ENCODE results near the gene HMG20A. TPM values are rescaled to one million over a fixed set of nuclear protein-coding genes. Genes with fewer than 3 reads are reported as not detected.
A peak's percentile ranks its signal among the peaks of the same experiment; 100 is the strongest.

Gene HMG20A
- total RNA-seq, 1 experiment from 2014 or later, result 62.2 TPM

DNA sequence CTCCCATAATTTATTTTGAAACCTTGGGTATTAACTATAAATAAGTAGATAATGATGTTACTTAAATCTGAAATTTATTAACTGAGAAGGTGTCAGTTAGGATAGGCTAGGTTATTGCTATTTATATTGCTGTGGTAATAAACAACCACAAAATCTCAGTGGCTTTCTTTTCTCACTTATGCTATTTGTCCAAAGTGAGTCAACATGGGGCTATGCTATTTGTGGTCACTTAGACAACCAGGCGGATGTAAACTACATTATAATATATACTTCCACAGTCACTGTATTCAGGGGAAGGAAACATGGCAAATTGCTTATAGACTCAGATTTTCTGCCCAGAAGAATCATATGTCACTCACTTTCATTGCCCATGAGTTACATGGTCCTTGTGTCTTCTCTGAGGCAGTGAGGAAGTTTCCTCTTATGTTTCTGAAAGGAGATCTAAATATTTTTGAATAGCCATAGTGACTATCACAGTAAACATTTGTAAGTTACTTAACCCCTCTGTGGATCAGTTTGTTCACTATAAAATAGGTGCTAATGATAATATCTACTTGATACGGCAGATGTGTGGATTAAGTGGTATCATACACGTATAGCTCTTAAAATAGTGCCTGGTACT is 19.8 kb downstream of the HMG20A start (continued):
- TF ChIP-seq ZNF396 (CRISPR knock-in tag; IDR thresholded peaks at IDR 0.05; ENCODE audit: borderline replicate concordance), result no peak
- TF ChIP-seq, protein P1, sequence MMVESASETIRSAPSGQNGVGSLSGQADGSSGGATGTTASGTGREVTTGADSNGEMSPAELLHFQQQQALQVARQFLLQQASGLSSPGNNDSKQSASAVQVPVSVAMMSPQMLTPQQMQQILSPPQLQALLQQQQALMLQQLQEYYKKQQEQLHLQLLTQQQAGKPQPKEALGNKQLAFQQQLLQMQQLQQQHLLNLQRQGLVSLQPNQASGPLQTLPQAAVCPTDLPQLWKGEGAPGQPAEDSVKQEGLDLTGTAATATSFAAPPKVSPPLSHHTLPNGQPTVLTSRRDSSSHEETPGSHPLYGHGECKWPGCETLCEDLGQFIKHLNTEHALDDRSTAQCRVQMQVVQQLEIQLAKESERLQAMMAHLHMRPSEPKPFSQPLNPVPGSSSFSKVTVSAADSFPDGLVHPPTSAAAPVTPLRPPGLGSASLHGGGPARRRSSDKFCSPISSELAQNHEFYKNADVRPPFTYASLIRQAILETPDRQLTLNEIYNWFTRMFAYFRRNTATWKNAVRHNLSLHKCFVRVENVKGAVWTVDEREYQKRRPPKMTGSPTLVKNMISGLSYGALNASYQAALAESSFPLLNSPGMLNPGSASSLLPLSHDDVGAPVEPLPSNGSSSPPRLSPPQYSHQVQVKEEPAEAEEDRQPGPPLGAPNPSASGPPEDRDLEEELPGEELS (CRISPR knock-in tag; IDR thresholded peaks at IDR 0.05), result no peak
- TF ChIP-seq, protein P2, sequence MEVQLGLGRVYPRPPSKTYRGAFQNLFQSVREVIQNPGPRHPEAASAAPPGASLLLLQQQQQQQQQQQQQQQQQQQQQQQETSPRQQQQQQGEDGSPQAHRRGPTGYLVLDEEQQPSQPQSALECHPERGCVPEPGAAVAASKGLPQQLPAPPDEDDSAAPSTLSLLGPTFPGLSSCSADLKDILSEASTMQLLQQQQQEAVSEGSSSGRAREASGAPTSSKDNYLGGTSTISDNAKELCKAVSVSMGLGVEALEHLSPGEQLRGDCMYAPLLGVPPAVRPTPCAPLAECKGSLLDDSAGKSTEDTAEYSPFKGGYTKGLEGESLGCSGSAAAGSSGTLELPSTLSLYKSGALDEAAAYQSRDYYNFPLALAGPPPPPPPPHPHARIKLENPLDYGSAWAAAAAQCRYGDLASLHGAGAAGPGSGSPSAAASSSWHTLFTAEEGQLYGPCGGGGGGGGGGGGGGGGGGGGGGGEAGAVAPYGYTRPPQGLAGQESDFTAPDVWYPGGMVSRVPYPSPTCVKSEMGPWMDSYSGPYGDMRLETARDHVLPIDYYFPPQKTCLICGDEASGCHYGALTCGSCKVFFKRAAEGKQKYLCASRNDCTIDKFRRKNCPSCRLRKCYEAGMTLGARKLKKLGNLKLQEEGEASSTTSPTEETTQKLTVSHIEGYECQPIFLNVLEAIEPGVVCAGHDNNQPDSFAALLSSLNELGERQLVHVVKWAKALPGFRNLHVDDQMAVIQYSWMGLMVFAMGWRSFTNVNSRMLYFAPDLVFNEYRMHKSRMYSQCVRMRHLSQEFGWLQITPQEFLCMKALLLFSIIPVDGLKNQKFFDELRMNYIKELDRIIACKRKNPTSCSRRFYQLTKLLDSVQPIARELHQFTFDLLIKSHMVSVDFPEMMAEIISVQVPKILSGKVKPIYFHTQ (CRISPR knock-in tag; IDR thresholded peaks at IDR 0.05), result no peak
- no peak for TF ChIP-seq ZNF423 (CRISPR knock-in tag; IDR thresholded peaks at IDR 0.05)

DNA sequence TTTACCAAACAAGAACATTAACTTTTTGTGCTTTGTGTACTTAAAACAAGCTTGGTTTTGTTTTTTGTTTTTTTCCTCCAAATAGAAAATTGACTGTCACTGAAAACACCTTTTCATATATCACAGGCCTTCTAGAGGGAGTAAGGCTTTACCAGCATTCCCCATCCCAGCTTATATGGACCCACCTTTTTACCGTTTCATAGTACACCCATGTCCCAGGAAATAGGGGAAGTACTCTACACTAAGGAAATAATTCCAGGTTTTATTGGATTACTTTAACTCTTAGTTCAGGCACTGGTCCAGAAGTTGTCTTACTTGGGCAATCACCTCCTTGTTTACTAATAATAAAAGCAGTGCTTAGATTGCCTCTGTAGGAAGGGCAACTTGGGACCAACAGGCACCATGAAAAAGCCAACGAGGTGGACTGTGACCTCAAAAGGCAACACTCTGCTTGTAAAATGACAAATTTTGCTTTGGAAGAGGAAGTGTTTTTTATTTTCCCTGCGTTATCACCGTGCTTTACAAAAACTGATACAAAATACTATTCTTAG is 26.2 kb downstream of the HMG20A start:
- Mint-ChIP-seq H3K9me3 (peaks cover 7% of the 10 kb centered on the region), H3K27ac (peak overlapping the region; percentile 62; the same call in 1 of the 2 replicates), H3K4me3 (no peak overlapping the region), H3K4me1 (peaks cover 31% of the 10 kb centered on the region), H3K27me3 (ENCODE audit: low read depth) (no peaks in the 10 kb centered on the region), H3K36me3 (peaks cover 19% of the 10 kb centered on the region)
- ATAC-seq, result no peak
- TF ChIP-seq SMAD3 (CRISPR knock-in tag; IDR thresholded peaks at IDR 0.05; ENCODE audit: borderline replicate concordance) (no peak), MXD4 (CRISPR knock-in tag; IDR thresholded peaks at IDR 0.05; ENCODE audit: borderline replicate concordance) (no peak), RELA (CRISPR knock-in tag; IDR thresholded peaks at IDR 0.05; ENCODE audit: borderline replicate concordance) (no peak), ZNF263 (CRISPR knock-in tag; IDR thresholded peaks at IDR 0.05; ENCODE audit: low read depth) (no peak), ZNF232 (CRISPR knock-in tag; IDR thresholded peaks at IDR 0.05) (no peak), ZNF671 (CRISPR knock-in tag; IDR thresholded peaks at IDR 0.05) (no peak), ESRRA (CRISPR knock-in tag; IDR thresholded peaks at IDR 0.05; ENCODE audit: borderline replicate concordance) (no peak), ATF1 (CRISPR knock-in tag; IDR thresholded peaks at IDR 0.05) (no peak), NFE2L1 (CRISPR knock-in tag; IDR thresholded peaks at IDR 0.05) (no peak), NFYB (CRISPR knock-in tag; conservative IDR thresholded peaks at IDR 0.05; ENCODE audit: low read depth) (no peak), ZBTB21 (CRISPR knock-in tag; IDR thresholded peaks at IDR 0.05; ENCODE audit: borderline replicate concordance) (no peak), ZNF219 (CRISPR knock-in tag; IDR thresholded peaks at IDR 0.05; ENCODE audit: borderline replicate concordance) (no peak), ZNF396 (CRISPR knock-in tag; IDR thresholded peaks at IDR 0.05; ENCODE audit: borderline replicate concordance) (no peak), IRF2 (CRISPR knock-in tag; IDR thresholded peaks at IDR 0.05; ENCODE audit: borderline replicate concordance, low read depth) (no peak)
- TF ChIP-seq, protein P3, sequence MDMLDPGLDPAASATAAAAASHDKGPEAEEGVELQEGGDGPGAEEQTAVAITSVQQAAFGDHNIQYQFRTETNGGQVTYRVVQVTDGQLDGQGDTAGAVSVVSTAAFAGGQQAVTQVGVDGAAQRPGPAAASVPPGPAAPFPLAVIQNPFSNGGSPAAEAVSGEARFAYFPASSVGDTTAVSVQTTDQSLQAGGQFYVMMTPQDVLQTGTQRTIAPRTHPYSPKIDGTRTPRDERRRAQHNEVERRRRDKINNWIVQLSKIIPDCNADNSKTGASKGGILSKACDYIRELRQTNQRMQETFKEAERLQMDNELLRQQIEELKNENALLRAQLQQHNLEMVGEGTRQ (CRISPR knock-in tag; IDR thresholded peaks at IDR 0.05), result no peak
- TF ChIP-seq, protein P4, sequence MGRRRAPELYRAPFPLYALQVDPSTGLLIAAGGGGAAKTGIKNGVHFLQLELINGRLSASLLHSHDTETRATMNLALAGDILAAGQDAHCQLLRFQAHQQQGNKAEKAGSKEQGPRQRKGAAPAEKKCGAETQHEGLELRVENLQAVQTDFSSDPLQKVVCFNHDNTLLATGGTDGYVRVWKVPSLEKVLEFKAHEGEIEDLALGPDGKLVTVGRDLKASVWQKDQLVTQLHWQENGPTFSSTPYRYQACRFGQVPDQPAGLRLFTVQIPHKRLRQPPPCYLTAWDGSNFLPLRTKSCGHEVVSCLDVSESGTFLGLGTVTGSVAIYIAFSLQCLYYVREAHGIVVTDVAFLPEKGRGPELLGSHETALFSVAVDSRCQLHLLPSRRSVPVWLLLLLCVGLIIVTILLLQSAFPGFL (CRISPR knock-in tag; IDR thresholded peaks at IDR 0.05; ENCODE audit: borderline replicate concordance), result no peak
- TF ChIP-seq, protein P5, sequence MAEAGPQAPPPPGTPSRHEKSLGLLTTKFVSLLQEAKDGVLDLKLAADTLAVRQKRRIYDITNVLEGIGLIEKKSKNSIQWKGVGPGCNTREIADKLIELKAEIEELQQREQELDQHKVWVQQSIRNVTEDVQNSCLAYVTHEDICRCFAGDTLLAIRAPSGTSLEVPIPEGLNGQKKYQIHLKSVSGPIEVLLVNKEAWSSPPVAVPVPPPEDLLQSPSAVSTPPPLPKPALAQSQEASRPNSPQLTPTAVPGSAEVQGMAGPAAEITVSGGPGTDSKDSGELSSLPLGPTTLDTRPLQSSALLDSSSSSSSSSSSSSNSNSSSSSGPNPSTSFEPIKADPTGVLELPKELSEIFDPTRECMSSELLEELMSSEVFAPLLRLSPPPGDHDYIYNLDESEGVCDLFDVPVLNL (CRISPR knock-in tag; IDR thresholded peaks at IDR 0.05; ENCODE audit: borderline replicate concordance, low read depth), result no peak
- TF ChIP-seq, protein P2 (CRISPR knock-in tag; IDR thresholded peaks at IDR 0.05), result no peak
- CTCF ChIA-PET, result no interaction called here
- POLR2A ChIA-PET, result no interaction called here
- no peak for DNase-seq (ENCODE audit: low spot score)

Data from WTC11 (cell line).